Stimulated activated CD8-positive, alpha-beta memory T cell treated with anti-CD3 and anti-CD28 coated beads, Interleukin-7, amount 100 ng/mL, for 1 hour (primary cell): ENCODE results near the gene C2orf15.
"Not testable (repeated sequence)": the region's sequence is repeated elsewhere in the genome, so short reads cannot be mapped to it uniquely, and the experiment has no call there.

ENCODE experiments used
- DNase-seq, 2 donors: peaks; one replicate each; pipeline ENCODE4 v3.0.0-alpha.2; 2020; ENCODE audit warnings: low read depth in 2 of 2

The C2orf15 gene

GRCh38 chr2:99166218-99166617 lies 24.7 kb downstream of the C2orf15 start:
- no peak for DNase-seq

GRCh38 chr2:99169534-99169933 lies 28.0 kb downstream of the C2orf15 start:
- no peak for DNase-seq

- no peak for DNase-seq
Observed at GRCh38 chr2:99171377-99172140, 30.1 kb downstream of the C2orf15 start.

- DNase-seq: peak; percentile 78 to 82
Observed at GRCh38 chr2:99180755-99181623, 39.5 kb downstream of the C2orf15 start, which contains the start of the genes MITD1 and MRPL30. TSS of gene MITD1 (minus strand) at chr2:99181058. CDS start at chr2:99180981, 77 bp downstream. TSS of gene MRPL30 (plus strand) at chr2:99181184. CDS start at chr2:99186204, 5,020 bp downstream.

- DNase-seq: no peak
Observed at GRCh38 chr2:99181624-99182000, 40.1 kb downstream of the C2orf15 start.

- DNase-seq: no peak
Observed at GRCh38 chr2:99183025-99183424, 41.5 kb downstream of the C2orf15 start.

- DNase-seq: no peak
Observed at GRCh38 chr2:99184811-99185210, 43.3 kb downstream of the C2orf15 start.

- DNase-seq: no peak
Observed at GRCh38 chr2:99187011-99187410, 45.5 kb downstream of the C2orf15 start.

- DNase-seq: no peak
Observed at GRCh38 chr2:99188357-99188756, 46.9 kb downstream of the C2orf15 start.

GRCh38 chr2:99190548-99190947 lies 49.0 kb downstream of the C2orf15 start:
- no peak for DNase-seq

GRCh38 chr2:99192364-99192763 lies 50.9 kb downstream of the C2orf15 start:
- DNase-seq: not testable (repeated sequence)

- DNase-seq: no peak
Observed at GRCh38 chr2:99198103-99198841, 56.8 kb downstream of the C2orf15 start.

GRCh38 chr2:99200076-99200800 lies 58.7 kb downstream of the C2orf15 start:
- no peak for DNase-seq
